Panc1 (cell line): ENCODE data around the gene PGA5.

ENCODE experiments used
- POLR2AphosphoS5 ChIP-seq: IDR thresholded peaks from 2 replicates; pipeline ENCODE4 v1.6.1; 2012; ENCODE audit warnings: mild to moderate bottlenecking, low read depth, low read length, moderate library complexity
- SIN3A ChIP-seq: IDR thresholded peaks from 2 replicates; pipeline ENCODE4 v1.6.1; 2012; ENCODE audit warnings: low read depth, mild to moderate bottlenecking, low read length, moderate library complexity, borderline replicate concordance; ENCODE audit not compliant: insufficient read depth
- TF ChIP-seq, protein P1 (sequence below): fragments of 450-650 bp; IDR thresholded peaks from 2 replicates; pipeline ENCODE4 v1.5.1; 2017; ENCODE audit warnings: mild to moderate bottlenecking

GRCh38 chr11:61277186-61278000, 36.4 kb downstream of the PGA5 start:
- TF ChIP-seq, protein P1, sequence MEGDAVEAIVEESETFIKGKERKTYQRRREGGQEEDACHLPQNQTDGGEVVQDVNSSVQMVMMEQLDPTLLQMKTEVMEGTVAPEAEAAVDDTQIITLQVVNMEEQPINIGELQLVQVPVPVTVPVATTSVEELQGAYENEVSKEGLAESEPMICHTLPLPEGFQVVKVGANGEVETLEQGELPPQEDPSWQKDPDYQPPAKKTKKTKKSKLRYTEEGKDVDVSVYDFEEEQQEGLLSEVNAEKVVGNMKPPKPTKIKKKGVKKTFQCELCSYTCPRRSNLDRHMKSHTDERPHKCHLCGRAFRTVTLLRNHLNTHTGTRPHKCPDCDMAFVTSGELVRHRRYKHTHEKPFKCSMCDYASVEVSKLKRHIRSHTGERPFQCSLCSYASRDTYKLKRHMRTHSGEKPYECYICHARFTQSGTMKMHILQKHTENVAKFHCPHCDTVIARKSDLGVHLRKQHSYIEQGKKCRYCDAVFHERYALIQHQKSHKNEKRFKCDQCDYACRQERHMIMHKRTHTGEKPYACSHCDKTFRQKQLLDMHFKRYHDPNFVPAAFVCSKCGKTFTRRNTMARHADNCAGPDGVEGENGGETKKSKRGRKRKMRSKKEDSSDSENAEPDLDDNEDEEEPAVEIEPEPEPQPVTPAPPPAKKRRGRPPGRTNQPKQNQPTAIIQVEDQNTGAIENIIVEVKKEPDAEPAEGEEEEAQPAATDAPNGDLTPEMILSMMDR = no peak
- TF ChIP-seq POLR2AphosphoS5 = no peak
- TF ChIP-seq SIN3A = no peak
